HCT116 (cell line): Measurements from ENCODE around the gene ENKD1. TPM values are rescaled to one million over a fixed set of nuclear protein-coding genes. Genes with fewer than 3 reads are reported as not detected.

Experiments used
- ATAC-seq: fragments of 200-7000 bp; cut with Tn5 transposase; 2 replicates; pipeline ENCODE4 v1.9.1; 2020; ENCODE audit warnings: mild to moderate bottlenecking, moderate library complexity
- BruUV-seq: library from RNA; stranded (reverse); fragments of 400-500 nt; replicated peaks from 2 replicates; lab custom pipeline; 2021; lab: Mats Ljungman, UMichigan
- CTCF ChIA-PET: fragments of 300-600 bp; sonication (Branson Sonifier 250); formaldehyde crosslinking; loops from one replicate; lab custom pipeline; 2021; ENCODE audit warnings: antibody characterized with exemption; lab: Charles Lee
- POLR2A ChIA-PET: fragments of 300-600, 350-600 bp; sonication (Branson Sonifier 250); formaldehyde crosslinking; loops from one replicate; lab custom pipeline; 2021; ENCODE audit warnings: antibody characterized with exemption; lab: Charles Lee
- RAD21 ChIA-PET, 2 experiments: fragments of 300-600 bp; sonication (Branson Sonifier 250); formaldehyde crosslinking; loops; one replicate each; lab custom pipeline; 2023; ENCODE audit warnings: low total read pairs in 2 of 2; ENCODE audit not compliant: uncharacterized antibody in 2 of 2, unreplicated experiment in 2 of 2, low non-redundant PET in 1 of 2; lab: Charles Lee
- DNase-seq: peaks from one replicate; pipeline ENCODE4 v3.0.0-alpha.2; 2010; ENCODE audit warnings: low read depth, low spot score
- H2AFZ ChIP-seq: fragments of 200-600 bp; shearing (Covaris generic), sonication (generic); 2 replicates; pipeline ENCODE4 v1.6.1; 2017; ENCODE audit warnings: low read depth, mixed run types, mixed read lengths, antibody characterized with exemption, low read length; ENCODE audit not compliant: poor library complexity, severe bottlenecking
- H3K27ac ChIP-seq: 2 replicates; pipeline ENCODE4 v1.5.1; 2012; ENCODE audit warnings: low read depth, low read length
- H3K27me3 ChIP-seq: fragments of 200-600 bp; sonication (generic); 2 replicates; pipeline ENCODE4 v1.6.1; 2016; ENCODE audit warnings: mixed run types, low read length, mixed read lengths; ENCODE audit not compliant: insufficient read depth
- H3K36me3 ChIP-seq, 2 experiments: fragments of 200-500 bp in 1 of 2; fragments of 200-600 bp in 1 of 2; sonication (Bioruptor generic) in 1 of 2; sonication (generic) in 1 of 2; 2 replicates each; pipeline versions ENCODE4 v1.5.1 to v1.6.1; 2014 to 2016; ENCODE audit warnings: low read length in 2 of 2, inconsistent platforms in 1 of 2, mixed read lengths in 1 of 2, mixed run types in 1 of 2; ENCODE audit not compliant: insufficient read depth in 2 of 2, control insufficient read depth in 1 of 2
- H3K4me1 ChIP-seq, 2 experiments: fragments of 200-600 bp in 1 of 2; sonication (generic) in 1 of 2; 2 replicates each; pipeline versions ENCODE4 v1.5.1 to v1.6.1; 2012 to 2017; ENCODE audit warnings: low read length in 2 of 2, inconsistent platforms in 1 of 2, mild to moderate bottlenecking in 1 of 2, mixed read lengths in 1 of 2, mixed run types in 1 of 2, moderate library complexity in 1 of 2; ENCODE audit not compliant: insufficient read depth in 2 of 2, control insufficient read depth in 1 of 2
- H3K4me2 ChIP-seq: fragments of 200-600 bp; sonication (generic); 2 replicates; pipeline ENCODE4 v1.6.1; 2017; ENCODE audit warnings: mixed run types, low read length, mixed read lengths
- H3K4me3 ChIP-seq, 2 experiments: fragments of 200-600 bp in 1 of 2; sonication (generic) in 1 of 2; replicated peaks in 1 of 2; 2 replicates each; pipeline ENCODE4 v1.5.1; 2011 to 2016; ENCODE audit warnings: low read length in 2 of 2, control low read depth in 1 of 2, low read depth in 1 of 2, mild to moderate bottlenecking in 1 of 2, mixed read lengths in 1 of 2, mixed run types in 1 of 2
- H3K79me2 ChIP-seq: fragments of 200-600 bp; sonication (generic); 2 replicates; pipeline ENCODE4 v1.6.1; 2017; ENCODE audit warnings: mild to moderate bottlenecking, mixed run types, low read length, moderate library complexity, mixed read lengths; ENCODE audit not compliant: insufficient read depth
- H3K9ac ChIP-seq: fragments of 200-600 bp; sonication (generic); 2 replicates; pipeline ENCODE4 v1.6.1; 2016; ENCODE audit warnings: low read length, mixed read lengths
- H3K9me2 ChIP-seq: fragments of 200-600 bp; sonication (generic), shearing (Covaris generic); 2 replicates; pipeline ENCODE4 v1.6.1; 2017; ENCODE audit warnings: mixed run types, mild to moderate bottlenecking, moderate library complexity; ENCODE audit not compliant: insufficient read depth
- H3K9me3 ChIP-seq, 2 experiments: fragments of 200-500 bp in 1 of 2; fragments of 200-600 bp in 1 of 2; sonication (Bioruptor generic) in 1 of 2; sonication (generic) in 1 of 2; 2 replicates each; pipeline ENCODE4 v1.6.1; 2014 to 2017; ENCODE audit warnings: low read length in 2 of 2, mixed read lengths in 2 of 2, inconsistent platforms in 1 of 2, low read depth in 1 of 2, mild to moderate bottlenecking in 1 of 2, mixed run types in 1 of 2, moderate library complexity in 1 of 2; ENCODE audit not compliant: control insufficient read depth in 1 of 2, insufficient read depth in 1 of 2
- H4K20me1 ChIP-seq: fragments of 200-600 bp; sonication (generic), shearing (Covaris generic); 2 replicates; pipeline ENCODE4 v1.6.1; 2017; ENCODE audit warnings: mixed run types, mild to moderate bottlenecking, moderate library complexity; ENCODE audit not compliant: insufficient read depth
- CTCF ChIP-seq, 3 experiments: fragments of 200-600 bp in 1 of 3; sonication (generic) in 1 of 3; IDR thresholded peaks in 2 of 3; conservative IDR thresholded peaks in 1 of 3; 2 replicates each; pipeline ENCODE4 v1.5.1; 2012 to 2017; ENCODE audit warnings: low read depth in 2 of 3, low read length in 2 of 3, antibody characterized with exemption in 1 of 3, borderline replicate concordance in 1 of 3, control low read depth in 1 of 3, mild to moderate bottlenecking in 1 of 3, mixed read lengths in 1 of 3, mixed run types in 1 of 3, moderate library complexity in 1 of 3; ENCODE audit not compliant: insufficient read depth in 1 of 3
- EZH2phosphoT487 ChIP-seq: fragments of 200-600 bp; IDR thresholded peaks from 2 replicates; pipeline ENCODE4 v1.6.1; 2018; ENCODE audit warnings: antibody characterized with exemption, borderline replicate concordance
- RAD21 ChIP-seq: IDR thresholded peaks from 2 replicates; pipeline ENCODE4 v1.6.1; 2012; ENCODE audit warnings: low read depth, mild to moderate bottlenecking
- ZBTB33 ChIP-seq: IDR thresholded peaks from 2 replicates; pipeline ENCODE4 v1.6.1; 2011; ENCODE audit warnings: mild to moderate bottlenecking, low read length, moderate library complexity; ENCODE audit not compliant: insufficient replicate concordance; ENCODE audit errors: extremely low read depth
- intact Hi-C: fragments of 100-400 bp; cut with micrococcal nuclease; formaldehyde crosslinking; loops from 2 replicates; pipeline ENCODE4 v1.10.0; 2022
- total RNA-seq: library from RNA; stranded (reverse); gene quantifications from one replicate; pipeline ENCODE4 v1.2.1, GENCODE V29; 2021; ENCODE audit not compliant: unreplicated experiment

The ENKD1 gene
- total RNA-seq, 1 experiment from 2014 or later: 16.8 TPM

- TF ChIP-seq CTCF (IDR thresholded peaks at IDR 0.05 in 2 of 3, conservative IDR thresholded peaks at IDR 0.05 in 1 of 3; ENCODE audit: borderline replicate concordance in 1 of 3, insufficient read depth in 1 of 3, low read depth in 2 of 3, low read length in 2 of 3) (peak; percentile 78 to 92 (median 90); a peak in 5 of 6 replicates), EZH2phosphoT487 (no peak), RAD21 (peak; percentile 93), ZBTB33 (no peak)
- intact Hi-C loops: loop anchor here (1.0 to 5.0 kb wide), 4 partner anchors 134 to 369 kb away; partner anchors contain the start of genes RANBP10 and TSNAXIP1
- Histone ChIP-seq H3K79me2 (no peaks in the 10 kb centered on the region), H3K4me3 (no peak overlapping the region), H3K36me3 (no peaks in the 10 kb centered on the region), H3K27ac (no peak overlapping the region), H3K9ac (no peak overlapping the region), H2AFZ (no peak overlapping the region), H3K9me3 (no peaks in the 10 kb centered on the region), H3K9me2 (no peaks in the 10 kb centered on the region), H4K20me1 (no peaks in the 10 kb centered on the region), H3K4me2 (peak overlapping the region; percentile 23; the same call in 1 of the 2 replicates), H3K27me3 (no peaks in the 10 kb centered on the region), H3K4me1 (peaks cover 0 to 10% of the 10 kb centered on the region in 2 experiments; a peak in 2 of 4 replicates)
- RAD21 ChIA-PET: interaction anchor here in 1 of 2 experiments (1.3 kb wide), 1 partner anchor 134 kb away, joined by 3 read pairs; the partner anchor contains the start of genes RANBP10 and TSNAXIP1
- POLR2A ChIA-PET: no interaction called here
- peak; percentile 42 for DNase-seq
- BruUV-seq: no TSS peak
- peak; percentile 63 for ATAC-seq
- CTCF ChIA-PET: interaction anchor here (0.6 to 5.0 kb wide), 20 partner anchors 10 to 368 kb away, joined by 3 to 21 read pairs (median 4); partner anchors contain the start of genes ACD, GFOD2, NRN1L and PARD6A
Measured at GRCh38 chr16:67672739-67673662, 6.5 kb upstream of the ENKD1 start.
